MG63 (cell line): ENCODE results near the gene TIE1. TPM values are rescaled to one million over a fixed set of nuclear protein-coding genes. Genes with fewer than 3 reads are reported as not detected.

Source experiments
- DNase-seq: peaks from one replicate; pipeline ENCODE4 v3.0.0-alpha.2; 2020
- H3K27me3 ChIP-seq: fragments of 250-450 bp; sonication (Bioruptor Pico); 2 replicates; pipeline ENCODE4 v1.5.1; 2020; ENCODE audit warnings: mild to moderate bottlenecking, moderate library complexity
- H3K36me3 ChIP-seq: fragments of 250-450 bp; sonication (Bioruptor Pico); 2 replicates; pipeline ENCODE4 v1.5.1; 2020; ENCODE audit warnings: mild to moderate bottlenecking, moderate library complexity
- H3K4me3 ChIP-seq: fragments of 250-450 bp; sonication (Bioruptor Pico); 2 replicates; pipeline ENCODE4 v1.5.1; 2020; ENCODE audit warnings: mild to moderate bottlenecking, moderate library complexity
- H3K9me3 ChIP-seq: fragments of 250-450 bp; sonication (Bioruptor Pico); 2 replicates; pipeline ENCODE4 v1.5.1; 2020; ENCODE audit warnings: mild to moderate bottlenecking, moderate library complexity
- total RNA-seq: library from RNA; depleted of rRNA; stranded (reverse); fragments of >200 nt; shearing (Covaris generic); gene quantifications from 2 replicates; pipeline ENCODE4 v1.2.3, GENCODE V29; 2014; ENCODE audit warnings: low replicate concordance

Gene TIE1
- total RNA-seq, 1 experiment from 2014 or later, result 0.20 TPM

- Histone ChIP-seq H3K4me3 (no peak overlapping the region), H3K36me3 (no peaks in the 10 kb centered on the region), H3K9me3 (no peaks in the 10 kb centered on the region), H3K27me3 (no peaks in the 10 kb centered on the region)
- DNase-seq, result no peak
Measured at GRCh38 chr1:43271186-43272118, 29.3 kb upstream of the TIE1 start.

GRCh38 chr1:43272161-43272560 is 28.6 kb upstream of the TIE1 start:
- Histone ChIP-seq H3K9me3 (no peaks in the 10 kb centered on the region), H3K27me3 (no peaks in the 10 kb centered on the region)
- no peak for DNase-seq

GRCh38 chr1:43272576-43273571 is 27.9 kb upstream of the TIE1 start:
- Histone ChIP-seq H3K36me3 (no peaks in the 10 kb centered on the region), H3K27me3 (no peaks in the 10 kb centered on the region), H3K9me3 (no peaks in the 10 kb centered on the region), H3K4me3 (no peak overlapping the region)
- DNase-seq, result no peak

More at GRCh38 chr1:43272161-43272560, 28.6 kb upstream of the TIE1 start:
- Histone ChIP-seq H3K36me3 (no peaks in the 10 kb centered on the region), H3K4me3 (no peak overlapping the region)

GRCh38 chr1:43273708-43274107 is 27.1 kb upstream of the TIE1 start:
- no peak for DNase-seq
- no peaks in the 10 kb centered on the region for H3K27me3 ChIP-seq
- H3K4me3 ChIP-seq, result no peak overlapping the region
- no peaks in the 10 kb centered on the region for H3K9me3 ChIP-seq
- H3K36me3 ChIP-seq, result no peaks in the 10 kb centered on the region

- Histone ChIP-seq H3K4me3 (no peak overlapping the region), H3K9me3 (no peaks in the 10 kb centered on the region), H3K27me3 (no peaks in the 10 kb centered on the region), H3K36me3 (no peaks in the 10 kb centered on the region)
- peak; percentile 70 for DNase-seq
Measured at GRCh38 chr1:43274125-43274803, 26.5 kb upstream of the TIE1 start.

- Histone ChIP-seq H3K9me3 (no peaks in the 10 kb centered on the region), H3K36me3 (no peaks in the 10 kb centered on the region), H3K27me3 (no peaks in the 10 kb centered on the region), H3K4me3 (no peak overlapping the region)
- DNase-seq, result no peak
Measured at GRCh38 chr1:43274804-43275180, 26.0 kb upstream of the TIE1 start.

GRCh38 chr1:43275826-43276620 is 24.8 kb upstream of the TIE1 start:
- Histone ChIP-seq H3K4me3 (no peak overlapping the region), H3K27me3 (no peaks in the 10 kb centered on the region), H3K9me3 (no peaks in the 10 kb centered on the region), H3K36me3 (no peaks in the 10 kb centered on the region)
- DNase-seq, result no peak

- no peak for DNase-seq
- no peak overlapping the region for H3K4me3 ChIP-seq
- no peaks in the 10 kb centered on the region for H3K27me3 ChIP-seq
- no peaks in the 10 kb centered on the region for H3K9me3 ChIP-seq
- no peaks in the 10 kb centered on the region for H3K36me3 ChIP-seq
Measured at GRCh38 chr1:43276673-43277072, 24.1 kb upstream of the TIE1 start.

- H3K27me3 ChIP-seq, result no peaks in the 10 kb centered on the region
- no peak for DNase-seq
- H3K36me3 ChIP-seq, result no peaks in the 10 kb centered on the region
- H3K4me3 ChIP-seq, result no peak overlapping the region
- no peaks in the 10 kb centered on the region for H3K9me3 ChIP-seq
Measured at GRCh38 chr1:43277116-43277876, 23.5 kb upstream of the TIE1 start.

- H3K9me3 ChIP-seq, result no peaks in the 10 kb centered on the region
- no peak for DNase-seq
- H3K27me3 ChIP-seq, result no peaks in the 10 kb centered on the region
Measured at GRCh38 chr1:43279161-43279560, 21.6 kb upstream of the TIE1 start.

GRCh38 chr1:43279666-43280065 is 21.1 kb upstream of the TIE1 start:
- no peak overlapping the region for H3K4me3 ChIP-seq
- no peaks in the 10 kb centered on the region for H3K36me3 ChIP-seq
- H3K9me3 ChIP-seq, result no peaks in the 10 kb centered on the region
- no peaks in the 10 kb centered on the region for H3K27me3 ChIP-seq
- DNase-seq, result no peak

More at GRCh38 chr1:43279161-43279560, 21.6 kb upstream of the TIE1 start:
- no peaks in the 10 kb centered on the region for H3K36me3 ChIP-seq
- H3K4me3 ChIP-seq, result no peak overlapping the region

- Histone ChIP-seq H3K27me3 (no peaks in the 10 kb centered on the region), H3K9me3 (no peaks in the 10 kb centered on the region), H3K36me3 (no peaks in the 10 kb centered on the region), H3K4me3 (no peak overlapping the region)
- DNase-seq, result no peak
Measured at GRCh38 chr1:43280692-43281091, 20.1 kb upstream of the TIE1 start.

- no peak for DNase-seq
- no peaks in the 10 kb centered on the region for H3K9me3 ChIP-seq
- no peak overlapping the region for H3K4me3 ChIP-seq
- H3K36me3 ChIP-seq, result no peaks in the 10 kb centered on the region
- no peaks in the 10 kb centered on the region for H3K27me3 ChIP-seq
Measured at GRCh38 chr1:43282220-43283195, 18.3 kb upstream of the TIE1 start.

- Histone ChIP-seq H3K9me3 (no peaks in the 10 kb centered on the region), H3K36me3 (no peaks in the 10 kb centered on the region), H3K27me3 (no peaks in the 10 kb centered on the region; the same call in 1 of the 2 replicates), H3K4me3 (no peak overlapping the region)
- no peak for DNase-seq
Measured at GRCh38 chr1:43284065-43284464, 16.7 kb upstream of the TIE1 start.
